HG03103 (cell line): Measurements from ENCODE around the gene SNCB.

Source experiments
- ATAC-seq: cut with Tn5 transposase; IDR thresholded peaks from one replicate; pipeline ENCODE4 v1.9.1; 2021; ENCODE audit warnings: low read depth; ENCODE audit not compliant: unreplicated experiment

Gene SNCB

GRCh38 chr5:176629853-176630680 lies at the start of gene SNCB, which contains the start of gene EIF4E1B:
Gene SNCB, minus strand, starts transcription at chr5:176630534. Its CDS starts 880 bp downstream, at chr5:176629654.
Gene EIF4E1B, plus strand, starts transcription at chr5:176630675. Its CDS starts 12,113 bp downstream, at chr5:176642788.
- ATAC-seq = peak; percentile 77

GRCh38 chr5:176679365-176680225 lies 49.3 kb upstream of the SNCB start:
- no peak for ATAC-seq

GRCh38 chr5:176678584-176678983 lies 48.2 kb upstream of the SNCB start:
- no peak for ATAC-seq

- ATAC-seq = no peak
These were observed 47.0 kb upstream of the SNCB start for GRCh38 chr5:176677209-176677939.

- ATAC-seq = no peak
These were observed 46.1 kb upstream of the SNCB start for GRCh38 chr5:176676361-176676824.

GRCh38 chr5:176675676-176676360 lies 45.5 kb upstream of the SNCB start:
- ATAC-seq = no peak

GRCh38 chr5:176674799-176675198 lies 44.5 kb upstream of the SNCB start:
- ATAC-seq = no peak

GRCh38 chr5:176673651-176674583 lies 43.6 kb upstream of the SNCB start:
- no peak for ATAC-seq

- no peak for ATAC-seq
These were observed 41.8 kb upstream of the SNCB start for GRCh38 chr5:176671890-176672747.

- no peak for ATAC-seq
These were observed 41.1 kb upstream of the SNCB start for GRCh38 chr5:176671399-176671798.

- no peak for ATAC-seq
These were observed 40.1 kb upstream of the SNCB start for GRCh38 chr5:176670449-176670848.

GRCh38 chr5:176667637-176668036 lies 37.3 kb upstream of the SNCB start:
- no peak for ATAC-seq

GRCh38 chr5:176665517-176665916 lies 35.2 kb upstream of the SNCB start:
- no peak for ATAC-seq

- no peak for ATAC-seq
These were observed 34.6 kb upstream of the SNCB start for GRCh38 chr5:176664886-176665285.

- ATAC-seq = no peak
These were observed 34.1 kb upstream of the SNCB start for GRCh38 chr5:176664479-176664878.

- no peak for ATAC-seq
These were observed 33.2 kb upstream of the SNCB start for GRCh38 chr5:176663566-176663965.

- no peak for ATAC-seq
These were observed 32.3 kb upstream of the SNCB start for GRCh38 chr5:176662371-176663333.
